B cell (primary cell): ENCODE results near the gene FHIT.

Experiments
- EZH2 ChIP-seq: IDR thresholded peaks from 2 replicates; pipeline ENCODE4 v1.6.1; 2012; ENCODE audit warnings: borderline replicate concordance, low read depth, mild to moderate bottlenecking, moderate library complexity, low read length; ENCODE audit not compliant: insufficient read depth, poor library complexity, severe bottlenecking
- TF ChIP-seq, protein P1 (sequence below): fragments of 200-600 bp; IDR thresholded peaks from one replicate; pipeline ENCODE4 v1.8.0; 2022; ENCODE audit warnings: antibody characterized with exemption, mild to moderate bottlenecking

DNA sequence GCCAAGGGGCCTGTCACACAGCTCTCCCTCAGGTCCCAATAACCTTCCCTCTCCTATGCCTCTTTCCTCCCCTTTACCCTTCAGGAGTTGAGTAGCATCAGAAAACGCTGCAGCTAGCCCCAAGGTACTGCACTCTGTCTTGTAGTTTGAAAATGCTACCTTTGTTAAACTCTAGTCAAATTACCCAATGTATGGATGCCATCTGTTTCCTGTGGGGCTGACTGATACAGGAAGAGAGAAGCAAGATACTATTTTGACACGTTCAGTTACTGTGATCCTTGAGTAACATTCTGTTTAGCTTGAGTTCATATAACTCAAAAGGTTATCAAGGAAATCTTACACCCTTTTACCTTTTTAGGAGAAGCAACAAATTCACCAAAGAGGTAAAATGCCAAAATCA lies 493.1 kb downstream of the FHIT start:
- TF ChIP-seq, protein P1, sequence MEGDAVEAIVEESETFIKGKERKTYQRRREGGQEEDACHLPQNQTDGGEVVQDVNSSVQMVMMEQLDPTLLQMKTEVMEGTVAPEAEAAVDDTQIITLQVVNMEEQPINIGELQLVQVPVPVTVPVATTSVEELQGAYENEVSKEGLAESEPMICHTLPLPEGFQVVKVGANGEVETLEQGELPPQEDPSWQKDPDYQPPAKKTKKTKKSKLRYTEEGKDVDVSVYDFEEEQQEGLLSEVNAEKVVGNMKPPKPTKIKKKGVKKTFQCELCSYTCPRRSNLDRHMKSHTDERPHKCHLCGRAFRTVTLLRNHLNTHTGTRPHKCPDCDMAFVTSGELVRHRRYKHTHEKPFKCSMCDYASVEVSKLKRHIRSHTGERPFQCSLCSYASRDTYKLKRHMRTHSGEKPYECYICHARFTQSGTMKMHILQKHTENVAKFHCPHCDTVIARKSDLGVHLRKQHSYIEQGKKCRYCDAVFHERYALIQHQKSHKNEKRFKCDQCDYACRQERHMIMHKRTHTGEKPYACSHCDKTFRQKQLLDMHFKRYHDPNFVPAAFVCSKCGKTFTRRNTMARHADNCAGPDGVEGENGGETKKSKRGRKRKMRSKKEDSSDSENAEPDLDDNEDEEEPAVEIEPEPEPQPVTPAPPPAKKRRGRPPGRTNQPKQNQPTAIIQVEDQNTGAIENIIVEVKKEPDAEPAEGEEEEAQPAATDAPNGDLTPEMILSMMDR = no peak
- no peak for TF ChIP-seq EZH2
